Upper lobe of left lung (tissue), 6 donors: ENCODE results near the gene CRYBB2. TPM values are rescaled to one million over a fixed set of nuclear protein-coding genes. Genes with fewer than 3 reads are reported as not detected.

ENCODE experiments used
- ATAC-seq, 2 donors: fragments of 200-7000 bp; cut with Tn5 transposase; one replicate each; pipeline ENCODE4 v1.9.1; 2022; ENCODE audit warnings: mild to moderate bottlenecking in 2 of 2, moderate library complexity in 2 of 2; ENCODE audit not compliant: low FRiP score in 2 of 2
- DNase-seq, 2 donors: peaks; one replicate each; pipeline ENCODE4 v3.0.0-alpha.2; 2019 to 2020
- H3K27ac ChIP-seq, 4 donors: fragments of 200-600 bp; sonication (generic); one replicate each; pipeline ENCODE4 v1.5.1; 2016 to 2019
- H3K27me3 ChIP-seq, 4 donors: fragments of 200-600 bp; sonication (generic); one replicate each; pipeline ENCODE4 v1.5.1; 2017 to 2019
- H3K36me3 ChIP-seq, 4 donors: fragments of 200-600 bp; sonication (generic); one replicate each; pipeline ENCODE4 v1.5.1; 2016 to 2019
- H3K4me1 ChIP-seq, 4 donors: fragments of 200-600 bp; sonication (generic); one replicate each; pipeline ENCODE4 v1.5.1; 2018 to 2019
- H3K4me3 ChIP-seq, 4 donors: fragments of 200-600 bp; sonication (generic); one replicate each; pipeline ENCODE4 v1.5.1; 2017 to 2019; ENCODE audit warnings: mild to moderate bottlenecking in 2 of 4, moderate library complexity in 1 of 4
- H3K9me3 ChIP-seq, 4 donors: fragments of 200-600 bp; sonication (generic); one replicate each; pipeline ENCODE4 v1.5.1; 2018 to 2019
- CTCF ChIP-seq, 6 experiments: fragments of 450-650 bp in 4 of 6; fragments of 200-600 bp in 2 of 6; sonication (generic) in 2 of 6; IDR thresholded peaks; one replicate each; pipeline ENCODE4 v1.5.1; 2016 to 2019; ENCODE audit warnings: antibody characterized with exemption in 6 of 6
- EP300 ChIP-seq, 4 donors: sonication (generic); formaldehyde crosslinking; IDR thresholded peaks; one replicate each; pipeline ENCODE4 v1.5.1; 2017; ENCODE audit warnings: antibody characterized with exemption in 4 of 4, control low read depth in 2 of 4
- POLR2A ChIP-seq, 4 donors: fragments of 450-650 bp; IDR thresholded peaks; one replicate each; pipeline ENCODE4 v1.5.1; 2016 to 2017; ENCODE audit warnings: antibody characterized with exemption in 4 of 4, mild to moderate bottlenecking in 2 of 4
- POLR2AphosphoS5 ChIP-seq, 2 donors: sonication (generic); formaldehyde crosslinking; IDR thresholded peaks; one replicate each; pipeline ENCODE4 v1.5.1; 2017; ENCODE audit warnings: antibody characterized with exemption in 2 of 2
- WGBS, 2 donors: methylation state at CpG; one replicate each; pipeline ENCODE4 v1.1.5; 2017 to 2018; 5-methylcytosine and 5-hydroxymethylcytosine counted together
- total RNA-seq, 6 donors: library from RNA; depleted of rRNA in 4 of 6; stranded (reverse); fragments of >200 nt in 4 of 6; gene quantifications; one replicate each; pipeline versions ENCODE4 v1.1.0 to v1.2.1, GENCODE V29; 2016 to 2021
- donor health status: DM: no; HTN: no; CAD: no; lungs with moderate emphysema.
- donor health status: DM: no; HTN: yes; CAD: no; lungs with severe emphysema.

The CRYBB2 gene
- total RNA-seq, 6 donors from 2014 or later = 0.30 TPM; not detected in 5

GRCh38 chr22:25182131-25183110, 37.0 kb upstream of the CRYBB2 start:
- ATAC-seq = peak; percentile 27

DNA sequence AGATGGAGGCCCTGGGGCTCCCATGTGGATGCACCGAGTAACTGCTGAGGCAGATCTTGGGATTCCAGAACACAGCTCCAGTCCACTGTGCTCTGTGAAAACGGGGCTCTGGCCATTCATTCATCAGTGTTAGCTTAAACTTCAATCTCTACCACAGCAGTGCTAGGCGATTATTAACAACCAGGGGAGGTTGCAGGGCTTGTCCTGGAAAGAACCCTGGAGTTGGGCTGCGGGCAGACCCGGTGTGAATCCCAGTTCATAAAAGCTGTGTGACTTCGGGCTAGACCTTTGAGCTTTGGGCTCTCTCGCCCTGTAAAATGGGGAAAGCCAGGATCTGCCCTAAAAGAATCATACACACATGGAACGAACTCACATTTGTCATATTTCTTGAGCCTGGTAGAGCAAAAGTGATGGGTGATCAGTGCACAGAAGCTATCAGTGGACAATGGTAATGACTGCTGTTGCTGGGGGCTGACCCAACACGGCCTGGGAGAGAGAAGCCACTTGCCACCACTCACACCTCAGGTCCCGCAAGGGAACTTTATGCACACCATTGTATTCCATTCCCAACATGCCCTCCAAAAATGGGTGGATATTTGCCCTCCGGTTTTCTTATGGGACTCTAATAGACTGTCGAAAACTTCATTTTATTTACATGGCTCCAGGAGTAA, 35.4 kb upstream of the CRYBB2 start:
- no peak for DNase-seq

More at GRCh38 chr22:25182131-25183110, 37.0 kb upstream of the CRYBB2 start:
- peak in 1 of 2 donors; percentile 27 for TF ChIP-seq POLR2AphosphoS5 (IDR thresholded peaks at IDR 0.05)
- TF ChIP-seq EP300 (IDR thresholded peaks at IDR 0.05) = no peak
- H3K36me3 ChIP-seq = peaks cover 8 to 61% (median 41%) of the 10 kb centered on the region in 4 donors
- H3K27me3 ChIP-seq = no peaks in the 10 kb centered on the region
- H3K4me3 ChIP-seq = no peak overlapping the region
- H3K9me3 ChIP-seq = peaks cover 0 to 7% (median 0%) of the 10 kb centered on the region in 4 donors
- peak in 1 of 2 donors; percentile 61 for DNase-seq
- peaks cover 0 to 13% (median 4%) of the 10 kb centered on the region in 4 donors for H3K4me1 ChIP-seq
- 66 to 85% methylated on average over 9 to 10 of the region's 10 CpGs for WGBS, 2 donors
- H3K27ac ChIP-seq = peak overlapping the region in 1 of 4 donors; percentile 0

GRCh38 chr22:25186140-25186539, 33.3 kb upstream of the CRYBB2 start:
- Histone ChIP-seq H3K27ac (no peak overlapping the region), H3K9me3 (no peaks in the 10 kb centered on the region), H3K27me3 (no peaks in the 10 kb centered on the region), H3K4me1 (peaks cover 0 to 13% (median 4%) of the 10 kb centered on the region in 4 donors), H3K36me3 (peaks cover 8 to 54% (median 32%) of the 10 kb centered on the region in 4 donors), H3K4me3 (no peak overlapping the region)
- TF ChIP-seq POLR2AphosphoS5 (IDR thresholded peaks at IDR 0.05) = no peak
- no peak for TF ChIP-seq POLR2A (IDR thresholded peaks at IDR 0.05)
- no peak for TF ChIP-seq EP300 (IDR thresholded peaks at IDR 0.05)
- TF ChIP-seq CTCF (IDR thresholded peaks at IDR 0.05) = no peak
- WGBS, 2 donors = 87 to 93% methylated on average over 3 of the region's 3 CpGs
- DNase-seq (no peak), ATAC-seq (no peak)

More for the DNA sequence above, 35.4 kb upstream of the CRYBB2 start:
- Histone ChIP-seq H3K4me1 (peaks cover 0 to 13% (median 4%) of the 10 kb centered on the region in 4 donors), H3K4me3 (no peak overlapping the region), H3K27me3 (no peaks in the 10 kb centered on the region), H3K36me3 (peaks cover 8 to 55% (median 32%) of the 10 kb centered on the region in 4 donors), H3K9me3 (peaks cover 0 to 7% (median 0%) of the 10 kb centered on the region in 4 donors), H3K27ac (no peak overlapping the region)
- WGBS, 2 donors = 89 to 95% methylated on average over 9 to 12 of the region's 12 CpGs
- no peak for ATAC-seq
- TF ChIP-seq CTCF (IDR thresholded peaks at IDR 0.05) = no peak
- no peak for TF ChIP-seq EP300 (IDR thresholded peaks at IDR 0.05)
- no peak for TF ChIP-seq POLR2A (IDR thresholded peaks at IDR 0.05)
- TF ChIP-seq POLR2AphosphoS5 (IDR thresholded peaks at IDR 0.05) = no peak

GRCh38 chr22:25187469-25187868, 32.0 kb upstream of the CRYBB2 start:
- ATAC-seq = no peak

More at GRCh38 chr22:25187469-25187868, 32.0 kb upstream of the CRYBB2 start:
- H3K9me3 ChIP-seq = no peaks in the 10 kb centered on the region
- DNase-seq = no peak
- peaks cover 0 to 7% (median 3%) of the 10 kb centered on the region in 4 donors for H3K4me1 ChIP-seq
- no peak for TF ChIP-seq CTCF (IDR thresholded peaks at IDR 0.05)
- no peak for TF ChIP-seq POLR2AphosphoS5 (IDR thresholded peaks at IDR 0.05)
- no peak for TF ChIP-seq POLR2A (IDR thresholded peaks at IDR 0.05)
- WGBS, 2 donors = 75 to 88% methylated on average over 6 of the region's 6 CpGs
- no peak overlapping the region for H3K27ac ChIP-seq
- H3K4me3 ChIP-seq = no peak overlapping the region
- peaks cover 15 to 62% (median 40%) of the 10 kb centered on the region in 4 donors for H3K36me3 ChIP-seq
- H3K27me3 ChIP-seq = no peaks in the 10 kb centered on the region
